B cell (primary cell): ENCODE data around the gene CTDSP2. TPM values are rescaled to one million over a fixed set of nuclear protein-coding genes. Genes with fewer than 3 reads are reported as not detected.

Source experiments
- ATAC-seq: fragments of 200-7000 bp; cut with Tn5 transposase; one replicate; pipeline ENCODE4 v1.10.0; 2021; ENCODE audit warnings: low read depth, mild to moderate bottlenecking, moderate number of reproducible peaks, moderate library complexity
- CTCF ChIA-PET: fragments of 350-600 bp; sonication (Branson Sonifier 250); formaldehyde crosslinking; loops from one replicate; lab custom pipeline; 2021; ENCODE audit warnings: antibody characterized with exemption, inconsistent platforms; lab: Charles Lee
- POLR2A ChIA-PET: fragments of 350-600 bp; sonication (Branson Sonifier 250); formaldehyde crosslinking; loops from one replicate; lab custom pipeline; 2021; ENCODE audit warnings: antibody characterized with exemption; lab: Charles Lee
- DNase-seq: peaks from one replicate; pipeline ENCODE4 v3.0.0; 2013
- H2AFZ ChIP-seq: 2 replicates; pipeline ENCODE4 v1.6.1; 2012; ENCODE audit warnings: mild to moderate bottlenecking, low read depth, low read length; ENCODE audit not compliant: insufficient read depth, poor library complexity, severe bottlenecking
- H3K27ac ChIP-seq, 2 donors: 1 replicate in 1 of 2; 2 replicates in 1 of 2; pipeline ENCODE4 v1.5.1; 2012 to 2013; ENCODE audit warnings: low read length in 2 of 2, mild to moderate bottlenecking in 2 of 2, moderate library complexity in 1 of 2
- H3K27me3 ChIP-seq, 4 experiments: fragments of 200-600 bp in 1 of 4; sonication (generic) in 1 of 4; replicated peaks in 1 of 4; 1 replicate in 2 of 4; 2 replicates in 2 of 4; pipeline versions ENCODE4 v1.6.1 to v1.7.0; 2013 to 2016; ENCODE audit warnings: low read length in 3 of 4, mild to moderate bottlenecking in 2 of 4, mixed read lengths in 1 of 4, moderate library complexity in 1 of 4; ENCODE audit not compliant: insufficient read depth in 4 of 4, control insufficient read depth in 3 of 4; ENCODE audit errors: control extremely low read depth in 1 of 4
- H3K36me3 ChIP-seq, 2 experiments: replicated peaks in 1 of 2; 1 replicate in 1 of 2; 2 replicates in 1 of 2; pipeline versions ENCODE4 v1.6.1 to v1.7.1; 2013; ENCODE audit warnings: low read length in 1 of 2; ENCODE audit not compliant: insufficient read depth in 2 of 2, control insufficient read depth in 1 of 2; ENCODE audit errors: control extremely low read depth in 1 of 2, extremely low read depth in 1 of 2
- H3K4me1 ChIP-seq, 2 donors: fragments of 200-600 bp in 1 of 2; sonication (generic) in 1 of 2; 1 replicate in 1 of 2; 2 replicates in 1 of 2; pipeline versions ENCODE4 v1.5.1 to v1.6.1; 2013 to 2017; ENCODE audit warnings: low read length in 2 of 2; ENCODE audit not compliant: control insufficient read depth in 2 of 2, insufficient read depth in 2 of 2
- H3K4me2 ChIP-seq: replicated peaks from 2 replicates; pipeline ENCODE3; 2012; ENCODE audit warnings: mild to moderate bottlenecking, low read depth, low read length; ENCODE audit not compliant: poor library complexity, severe bottlenecking
- H3K4me3 ChIP-seq, 5 experiments: fragments of 200-600 bp in 1 of 5; sonication (generic) in 1 of 5; 1 replicate in 3 of 5; 2 replicates in 2 of 5; pipeline versions ENCODE4 v1.5.1 to v1.7.0; 2011 to 2016; ENCODE audit warnings: low read length in 4 of 5, mild to moderate bottlenecking in 4 of 5, low read depth in 2 of 5, control low read depth in 1 of 5, moderate library complexity in 1 of 5; ENCODE audit not compliant: insufficient read depth in 1 of 5; ENCODE audit errors: control extremely low read depth in 1 of 5, extremely low read depth in 1 of 5
- H3K79me2 ChIP-seq: fragments of 200-600 bp; sonication (generic); one replicate; pipeline ENCODE4 v1.6.0; 2016; ENCODE audit warnings: low read length; ENCODE audit not compliant: control insufficient read depth, insufficient read depth
- H3K9ac ChIP-seq: fragments of 200-600 bp; sonication (generic); 2 replicates; pipeline ENCODE4 v1.6.1; 2017; ENCODE audit warnings: mild to moderate bottlenecking, low read length, moderate library complexity
- H3K9me3 ChIP-seq, 3 donors: one replicate each; pipeline versions ENCODE4 v1.6.1 to v1.7.1; 2013; ENCODE audit warnings: low read length in 2 of 3; ENCODE audit not compliant: control insufficient read depth in 2 of 3, insufficient read depth in 1 of 3; ENCODE audit errors: control extremely low read depth in 1 of 3
- H4K20me1 ChIP-seq: 2 replicates; pipeline ENCODE4 v1.6.0; 2012; ENCODE audit warnings: mild to moderate bottlenecking, low read length; ENCODE audit not compliant: insufficient read depth, control insufficient read depth, poor library complexity, severe bottlenecking
- H3K27ac Mint-ChIP-seq: one replicate; pipeline ENCODE4 v1.8.0; 2021; ENCODE audit warnings: mixed read lengths
- H3K27me3 Mint-ChIP-seq: one replicate; pipeline ENCODE4 v1.8.0; 2021; ENCODE audit warnings: mixed read lengths
- H3K4me1 Mint-ChIP-seq: one replicate; pipeline ENCODE4 v1.8.0; 2021; ENCODE audit warnings: mixed read lengths
- H3K4me3 Mint-ChIP-seq: one replicate; pipeline ENCODE4 v1.8.0; 2021; ENCODE audit warnings: mixed read lengths
- H3K9me3 Mint-ChIP-seq: one replicate; pipeline ENCODE4 v1.8.0; 2022; ENCODE audit warnings: mixed read lengths; ENCODE audit not compliant: insufficient read depth
- EZH2 ChIP-seq: IDR thresholded peaks from 2 replicates; pipeline ENCODE4 v1.6.1; 2012; ENCODE audit warnings: borderline replicate concordance, low read depth, mild to moderate bottlenecking, moderate library complexity, low read length; ENCODE audit not compliant: insufficient read depth, poor library complexity, severe bottlenecking
- WGBS: methylation state at CpG from one replicate; pipeline ENCODE4 v1.1.5; 2013; ENCODE audit warnings: missing lambda C conversion rate; ENCODE audit not compliant: insufficient coverage; 5-methylcytosine and 5-hydroxymethylcytosine counted together
- intact Hi-C: fragments of 100-400 bp; cut with micrococcal nuclease; formaldehyde crosslinking; loops from one replicate; pipeline ENCODE4 v1.10.0; 2022
- polyA plus RNA-seq: library from polyadenylated mRNA; depleted of rRNA; stranded (reverse); fragments of >200 nt; gene quantifications from 2 replicates; pipeline ENCODE4 v1.2.3, GENCODE V29; 2012
- total RNA-seq, 2 donors: library from RNA; stranded (reverse); fragments of 120-200 nt in 1 of 2; gene quantifications; 1 replicate in 1 of 2; 2 replicates in 1 of 2; pipeline versions ENCODE4 v1.2.3 to v1.2.4, GENCODE V29; 2013 to 2022
- TF ChIP-seq, protein P1 (sequence below): fragments of 200-600 bp; IDR thresholded peaks from one replicate; pipeline ENCODE4 v1.8.0; 2022; ENCODE audit warnings: antibody characterized with exemption, mild to moderate bottlenecking

The CTDSP2 gene
- total and polyA plus RNA-seq, 2 donors (not counting 1 experiment from before 2014, with no cell fraction given): 99.1 to 209 TPM

DNA sequence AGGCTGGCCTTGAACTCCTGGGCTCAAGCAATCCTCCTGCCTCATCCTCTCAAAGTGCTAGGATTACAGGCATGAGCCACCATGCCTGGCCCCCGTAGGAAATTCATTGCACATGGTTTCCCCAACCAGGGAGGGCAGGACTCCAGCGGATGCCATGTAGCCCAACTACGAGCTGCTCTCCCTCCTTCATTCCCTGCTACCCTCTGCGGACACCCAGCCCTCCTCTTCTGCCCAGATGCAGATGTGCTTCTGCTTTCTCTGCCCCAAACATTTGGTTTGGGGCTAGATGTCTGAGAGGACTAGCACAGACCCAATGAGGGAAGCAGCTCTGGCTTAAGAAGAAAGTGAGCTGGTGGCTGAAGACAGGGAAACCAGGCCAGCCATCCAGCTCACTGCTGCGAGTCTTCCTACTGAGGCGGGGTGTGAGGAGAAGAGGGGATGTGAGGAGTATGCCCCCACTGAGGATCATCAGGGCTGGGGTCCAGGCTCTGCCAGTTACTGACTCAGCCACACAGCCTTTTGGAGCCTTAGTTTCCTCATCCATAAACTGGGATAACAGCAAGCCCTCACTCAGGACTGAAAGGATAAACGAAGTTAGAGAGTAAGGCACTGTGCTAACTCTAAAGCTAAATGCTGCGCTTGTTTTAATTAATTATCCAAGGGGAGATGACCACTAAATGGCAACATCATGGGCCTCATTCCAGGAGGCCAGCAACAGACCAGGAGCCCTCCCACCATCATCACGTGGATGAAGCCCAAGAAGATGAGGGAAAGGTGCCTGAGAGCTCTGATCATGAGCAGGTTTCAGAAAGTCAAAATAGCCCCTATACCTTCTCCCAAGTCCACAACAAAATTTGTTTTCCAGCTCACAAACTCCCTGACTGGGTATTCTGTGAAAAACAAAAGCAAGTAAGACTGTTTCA is 10.9 kb downstream of the CTDSP2 start:
- Histone ChIP-seq H3K9me3 (no peaks in the 10 kb centered on the region), H3K4me1 (peaks cover 91 to 95% of the 10 kb centered on the region in 2 donors), H3K36me3 (peaks cover 0 to 5% of the 10 kb centered on the region in 2 experiments), H3K9ac (peak overlapping the region; percentile 41), H3K27me3 (no peaks in the 10 kb centered on the region), H3K27ac (peak overlapping the region; percentile 62 to 81), H3K4me2 (peak overlapping the region; percentile 69), H3K4me3 (peak overlapping the region in 1 of 5 experiments; percentile 9), H4K20me1 (peaks cover 99% of the 10 kb centered on the region), H2AFZ (no peak overlapping the region), H3K79me2 (peaks cover 97% of the 10 kb centered on the region)
- Mint-ChIP-seq H3K9me3 (no peaks in the 10 kb centered on the region), H3K4me1 (peaks cover 87% of the 10 kb centered on the region), H3K27me3 (no peaks in the 10 kb centered on the region), H3K4me3 (peak overlapping the region; percentile 79), H3K27ac (peak overlapping the region; percentile 74)
- DNase-seq (peak; percentile 59), ATAC-seq (peak; percentile 48)
- CTCF ChIA-PET: interaction anchor here (0.6 to 8.4 kb wide), 10 partner anchors 10 to 79 kb away, joined by 3 to 182 read pairs (median 13); partner anchors contain the start of gene CTDSP2
- TF ChIP-seq, protein P1, sequence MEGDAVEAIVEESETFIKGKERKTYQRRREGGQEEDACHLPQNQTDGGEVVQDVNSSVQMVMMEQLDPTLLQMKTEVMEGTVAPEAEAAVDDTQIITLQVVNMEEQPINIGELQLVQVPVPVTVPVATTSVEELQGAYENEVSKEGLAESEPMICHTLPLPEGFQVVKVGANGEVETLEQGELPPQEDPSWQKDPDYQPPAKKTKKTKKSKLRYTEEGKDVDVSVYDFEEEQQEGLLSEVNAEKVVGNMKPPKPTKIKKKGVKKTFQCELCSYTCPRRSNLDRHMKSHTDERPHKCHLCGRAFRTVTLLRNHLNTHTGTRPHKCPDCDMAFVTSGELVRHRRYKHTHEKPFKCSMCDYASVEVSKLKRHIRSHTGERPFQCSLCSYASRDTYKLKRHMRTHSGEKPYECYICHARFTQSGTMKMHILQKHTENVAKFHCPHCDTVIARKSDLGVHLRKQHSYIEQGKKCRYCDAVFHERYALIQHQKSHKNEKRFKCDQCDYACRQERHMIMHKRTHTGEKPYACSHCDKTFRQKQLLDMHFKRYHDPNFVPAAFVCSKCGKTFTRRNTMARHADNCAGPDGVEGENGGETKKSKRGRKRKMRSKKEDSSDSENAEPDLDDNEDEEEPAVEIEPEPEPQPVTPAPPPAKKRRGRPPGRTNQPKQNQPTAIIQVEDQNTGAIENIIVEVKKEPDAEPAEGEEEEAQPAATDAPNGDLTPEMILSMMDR: no peak
- TF ChIP-seq EZH2: no peak
- 38% methylated on average over 7 of the region's 9 CpGs for WGBS
- POLR2A ChIA-PET: interaction anchor here (0.5 to 1.3 kb wide), 2 partner anchors 9 to 11 kb away, joined by 5 to 11 read pairs; partner anchors contain the start of gene CTDSP2
- intact Hi-C loops: loop anchor here (1.0 kb wide), 1 partner anchor 12 kb away; no protein-coding TSS in a partner anchor
